SKM-1 treated with dmso at 0.1 percent for 144 hours (cell line): ENCODE results near the gene ITGB2.

Experiments
- DNase-seq: peaks from one replicate; lab custom pipeline; 2025; ENCODE audit not compliant: unreplicated experiment; lab: John Stamatoyannopoulos, UW

Gene ITGB2

DNA sequence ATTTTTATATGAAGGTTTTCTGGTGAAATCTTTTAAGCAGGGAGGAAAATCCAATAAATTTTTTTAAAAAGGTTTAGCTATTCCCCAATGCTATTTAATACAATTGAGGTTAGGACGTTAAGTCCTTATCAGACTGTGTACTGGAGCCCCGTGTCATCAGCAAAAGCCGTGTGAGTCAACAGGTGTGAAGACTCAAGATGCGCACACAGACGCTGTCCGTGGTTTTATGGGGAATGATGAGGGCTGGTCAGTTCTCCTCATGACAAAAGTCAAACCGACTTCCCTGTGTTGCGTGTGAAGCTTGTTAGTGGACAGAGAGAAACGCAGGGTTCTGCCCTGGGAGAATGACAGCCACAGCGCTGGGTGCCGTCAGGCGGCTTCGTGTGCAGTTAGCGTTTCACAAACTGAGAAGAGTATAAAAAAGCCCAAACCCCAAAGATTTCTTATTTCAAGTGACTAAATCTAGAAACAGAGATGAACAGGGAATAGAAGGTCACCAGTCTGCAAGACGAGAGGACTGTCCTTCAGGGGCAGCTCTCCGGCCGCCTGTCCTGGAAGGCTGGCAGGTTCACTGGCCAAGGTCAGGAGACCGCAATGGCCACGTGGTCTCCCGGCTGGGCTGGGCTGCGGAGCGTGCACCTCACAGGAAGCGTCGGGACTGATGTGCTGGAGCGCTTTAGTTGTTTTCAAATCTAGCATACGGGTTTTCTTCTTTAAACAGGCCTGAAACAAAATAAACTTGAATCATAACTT lies 69.6 kb downstream of the ITGB2 start:
- no peak for DNase-seq

DNA sequence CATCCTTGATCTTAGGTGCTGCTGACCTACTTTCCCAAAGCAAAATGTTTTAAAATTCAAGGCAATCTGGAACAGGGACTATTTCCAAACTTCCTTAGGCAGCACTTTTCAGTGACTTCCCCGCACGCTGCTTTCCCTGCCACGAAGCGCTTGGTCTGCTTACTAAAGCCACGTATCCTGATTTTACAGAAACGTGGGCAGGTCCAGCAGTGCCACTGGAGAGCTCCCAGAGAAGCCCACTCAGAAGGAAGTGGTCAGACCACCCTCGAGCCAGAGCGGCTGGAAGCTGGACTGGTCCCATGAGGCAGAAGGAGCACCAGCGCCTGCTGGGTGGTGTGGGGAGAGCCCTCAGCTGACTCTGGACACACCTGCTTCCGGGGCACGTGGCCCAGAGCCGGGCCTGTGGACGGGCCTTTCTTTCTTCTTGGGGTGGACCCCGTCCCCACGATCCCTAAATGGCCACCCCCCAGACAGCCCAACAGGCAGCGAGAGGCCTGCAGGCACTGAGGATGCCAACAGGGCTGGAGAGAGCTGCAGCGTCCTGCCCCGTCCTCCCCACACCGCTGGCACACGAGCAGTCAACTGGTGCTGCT lies 70.4 kb downstream of the ITGB2 start:
- DNase-seq, result no peak

- DNase-seq, result no peak
Measured at GRCh38 chr21:44849616-44850130, 71.0 kb downstream of the ITGB2 start.

DNA sequence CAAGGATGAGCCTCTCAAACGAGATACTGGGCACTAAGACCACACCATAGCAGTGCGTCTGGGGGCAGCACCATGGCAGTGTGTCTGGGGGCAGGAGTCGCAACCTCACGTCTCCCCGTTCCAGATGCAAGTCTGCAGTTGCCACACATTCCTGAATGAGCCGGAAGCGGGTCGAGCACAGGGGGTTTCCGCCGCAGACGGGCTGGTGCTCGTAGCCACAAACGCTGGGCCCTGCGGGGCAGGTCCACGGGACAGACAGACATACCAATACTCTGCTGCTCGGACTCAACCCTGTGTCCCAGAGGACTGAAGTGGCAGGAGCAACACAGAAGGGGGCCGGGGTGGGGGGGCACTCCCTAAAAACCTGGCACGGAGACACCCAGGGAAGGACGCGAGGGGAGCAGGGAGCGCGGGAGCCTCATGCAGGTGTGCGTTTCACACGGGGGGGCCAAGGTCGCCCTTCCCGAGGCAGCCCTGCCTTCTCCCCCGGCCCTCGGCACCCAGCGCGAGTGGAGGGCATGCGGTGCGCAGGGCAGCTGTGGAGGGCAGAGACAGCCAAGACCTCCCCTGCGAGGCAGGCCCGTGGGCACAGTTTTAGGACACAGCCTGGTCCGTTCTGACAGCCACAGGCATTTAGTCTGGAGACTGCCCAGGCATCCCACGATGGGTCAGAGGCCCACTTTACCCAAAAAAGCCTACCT lies 71.7 kb downstream of the ITGB2 start:
- no peak for DNase-seq

DNA sequence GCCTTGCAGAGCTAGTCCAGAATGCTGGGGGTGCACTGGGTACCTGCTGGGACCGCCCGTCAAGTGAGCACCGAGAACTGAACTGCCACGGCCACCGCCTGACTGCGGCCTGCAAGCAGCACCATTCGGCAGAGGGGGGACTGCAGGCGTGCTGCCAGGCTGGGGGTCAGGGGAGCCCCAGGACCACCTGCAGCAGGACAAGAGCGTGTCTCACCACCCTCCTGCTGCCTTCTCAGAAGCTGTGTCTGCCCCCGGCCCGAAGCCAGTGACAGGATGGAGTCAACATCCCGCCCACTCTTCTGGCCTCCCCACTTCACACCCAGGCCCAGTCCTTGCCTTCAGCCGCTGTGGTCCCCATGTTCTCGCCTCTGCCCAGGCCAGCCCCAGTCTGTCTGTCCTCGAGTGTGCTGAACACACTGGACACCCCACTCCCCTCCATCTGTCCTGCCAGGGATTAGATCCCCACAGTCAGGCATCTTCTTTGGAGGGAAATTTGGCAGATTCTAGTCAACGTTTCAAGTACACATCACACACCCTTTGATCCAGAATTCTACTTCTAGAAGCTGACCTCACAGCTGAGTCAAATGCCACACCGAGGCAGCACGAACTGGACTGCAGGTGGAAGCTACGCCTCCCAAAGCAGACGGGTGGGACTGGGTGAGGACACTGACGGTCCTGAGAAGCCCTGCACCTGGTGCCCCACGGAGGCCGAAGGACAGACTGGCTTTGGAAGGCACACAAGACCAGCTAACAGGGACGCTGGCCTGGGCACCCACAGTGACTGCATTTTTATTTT lies 73.2 kb downstream of the ITGB2 start:
- DNase-seq, result no peak

DNA sequence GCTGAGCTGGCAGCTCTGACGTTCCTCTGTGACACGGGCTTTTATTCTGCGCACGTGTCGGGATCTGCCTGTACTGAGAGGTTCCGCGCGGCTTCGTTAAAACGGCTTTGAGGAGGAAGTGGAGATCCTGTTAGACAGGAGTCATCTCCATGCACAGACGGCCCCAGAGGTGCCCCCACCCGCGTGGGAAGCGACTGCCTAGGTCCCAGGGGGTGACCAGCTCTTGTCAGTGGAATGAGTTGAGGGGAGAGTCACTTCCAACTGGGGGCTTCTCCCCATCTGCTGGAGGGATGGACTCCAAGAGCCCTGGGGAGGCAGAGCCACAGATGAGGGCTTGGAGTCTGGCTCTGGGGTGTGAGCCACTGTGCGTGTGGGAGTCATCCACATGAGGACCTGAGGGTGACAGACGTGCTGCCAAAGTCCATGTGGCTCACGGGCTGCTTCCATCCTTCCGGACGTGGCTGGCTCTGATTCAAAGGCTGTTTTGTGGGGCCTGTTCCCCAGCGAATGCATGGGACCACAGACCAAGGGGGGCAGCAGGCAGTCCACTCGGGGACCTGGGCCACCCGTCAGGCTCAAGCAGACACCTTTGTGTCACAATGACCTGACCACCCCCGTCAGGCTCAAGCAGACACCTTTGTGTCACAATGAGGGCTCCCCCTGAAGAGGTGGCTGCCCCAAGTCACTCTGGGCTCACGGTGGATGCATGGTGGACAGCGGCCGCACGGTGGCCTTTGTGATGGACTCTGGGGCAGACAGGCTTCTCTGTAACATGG lies 74.0 kb downstream of the ITGB2 start:
- DNase-seq, result peak; percentile 29

DNA sequence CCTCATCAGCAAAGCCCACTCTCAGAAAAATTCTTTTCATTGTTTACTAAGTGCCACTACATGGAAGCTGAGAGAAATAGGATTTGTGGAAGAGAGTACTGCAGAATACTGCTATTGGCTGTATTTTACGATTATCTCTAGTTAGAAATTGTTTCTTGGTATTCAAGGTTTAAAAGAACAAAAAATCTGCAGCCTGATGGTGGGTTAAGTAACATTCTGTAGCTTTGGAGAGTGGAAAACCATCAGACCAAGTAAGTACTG lies 74.5 kb downstream of the ITGB2 start:
- DNase-seq, result no peak

GRCh38 chr21:44845418-44846223 lies 75.1 kb downstream of the ITGB2 start:
- DNase-seq, result peak; percentile 72

GRCh38 chr21:44844256-44844655 lies 76.4 kb downstream of the ITGB2 start:
- DNase-seq, result no peak

GRCh38 chr21:44842721-44843445 lies 77.8 kb downstream of the ITGB2 start:
- DNase-seq, result no peak

DNA sequence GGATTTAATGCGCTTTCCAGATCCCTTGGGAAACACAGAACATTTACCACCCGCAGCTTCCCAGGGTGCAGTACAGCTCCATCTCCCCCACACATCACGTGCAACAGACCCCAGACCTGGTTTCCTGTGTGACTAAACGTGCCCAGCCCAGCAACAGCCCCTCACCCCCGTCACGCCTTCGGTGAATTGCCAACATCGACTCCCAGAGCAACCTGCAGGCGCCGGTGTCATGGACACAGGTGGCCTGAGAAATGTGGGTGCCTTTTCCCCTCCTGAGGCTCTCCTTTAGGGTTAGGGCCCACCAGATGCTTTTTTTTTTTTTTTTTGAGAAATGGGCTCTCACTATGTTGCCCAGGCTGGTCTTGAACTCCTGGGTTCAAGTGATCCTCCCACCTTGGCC lies 78.6 kb downstream of the ITGB2 start:
- no peak for DNase-seq

- DNase-seq, result no peak
Measured at GRCh38 chr21:44840771-44841170, 79.9 kb downstream of the ITGB2 start.

DNA sequence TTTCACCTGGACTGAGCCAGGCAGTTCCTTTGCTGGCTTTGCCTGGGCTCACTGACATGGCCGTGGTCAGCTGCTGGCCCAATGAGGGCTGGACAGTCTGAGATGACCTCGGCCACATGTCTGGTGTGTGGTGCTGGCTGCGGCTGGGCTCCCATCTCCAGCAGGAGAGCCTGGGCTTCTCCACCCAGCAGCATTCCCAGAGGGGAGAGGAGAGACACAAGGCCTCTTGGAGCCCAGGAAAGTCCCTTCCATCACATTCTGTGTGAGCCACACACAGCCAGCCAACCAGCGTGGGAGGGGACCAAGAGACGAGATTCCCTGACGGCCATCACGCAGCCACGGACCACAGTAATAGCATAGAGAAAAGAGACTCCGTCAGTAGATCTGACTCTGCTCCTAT lies 81.7 kb downstream of the ITGB2 start:
- no peak for DNase-seq

GRCh38 chr21:44838039-44838895 lies 82.4 kb downstream of the ITGB2 start:
- no peak for DNase-seq

GRCh38 chr21:44837537-44837936 lies 83.2 kb downstream of the ITGB2 start:
- DNase-seq, result no peak

- DNase-seq, result peak; percentile 53
Measured at GRCh38 chr21:44836666-44837471, 83.8 kb downstream of the ITGB2 start.

DNA sequence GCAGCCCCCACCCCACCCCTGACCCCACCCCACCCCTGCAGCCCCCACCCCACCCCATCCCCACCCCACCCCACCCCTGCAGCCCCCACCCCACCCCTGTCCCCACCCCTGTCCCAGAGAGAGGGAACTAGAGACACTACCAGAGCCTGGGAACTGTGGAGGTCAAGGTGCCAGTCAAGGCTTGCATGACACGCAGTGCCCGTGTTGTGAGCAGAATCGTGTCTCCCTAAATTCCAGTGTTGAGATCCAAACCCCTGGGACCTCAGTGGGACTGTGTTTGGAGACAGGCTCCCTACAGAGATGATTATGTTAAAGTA lies 84.4 kb downstream of the ITGB2 start:
- DNase-seq, result no peak
